GM04504 (cell line): Measurements from ENCODE around the gene STK32B.
"Not testable (repeated sequence)": the region's sequence is repeated elsewhere in the genome, so short reads cannot be mapped to it uniquely, and the experiment has no call there.

Experiments
- DNase-seq: peaks from one replicate; pipeline ENCODE4 v3.0.0-alpha.2; 2012; ENCODE audit warnings: low read depth

The STK32B gene

DNA sequence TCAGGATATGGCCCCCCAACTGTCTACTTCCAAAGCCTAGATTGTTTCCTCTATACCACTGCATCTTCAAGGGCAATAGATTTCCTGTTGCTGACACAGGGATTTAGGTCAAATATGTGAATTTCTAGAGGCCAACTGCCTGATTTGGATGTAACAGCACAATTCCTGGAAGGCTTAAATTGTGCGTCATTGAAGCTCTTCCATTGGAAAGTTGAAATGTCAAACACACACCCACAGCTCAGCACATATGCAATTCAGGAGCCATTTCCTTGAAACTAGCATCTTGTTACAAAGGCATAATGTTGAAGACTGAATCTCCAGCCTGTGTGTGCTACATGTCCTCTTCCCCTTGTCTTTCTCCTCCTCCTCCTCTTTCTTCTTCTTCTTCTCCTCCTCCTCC is 158.6 kb downstream of the STK32B start:
- DNase-seq = no peak

DNA sequence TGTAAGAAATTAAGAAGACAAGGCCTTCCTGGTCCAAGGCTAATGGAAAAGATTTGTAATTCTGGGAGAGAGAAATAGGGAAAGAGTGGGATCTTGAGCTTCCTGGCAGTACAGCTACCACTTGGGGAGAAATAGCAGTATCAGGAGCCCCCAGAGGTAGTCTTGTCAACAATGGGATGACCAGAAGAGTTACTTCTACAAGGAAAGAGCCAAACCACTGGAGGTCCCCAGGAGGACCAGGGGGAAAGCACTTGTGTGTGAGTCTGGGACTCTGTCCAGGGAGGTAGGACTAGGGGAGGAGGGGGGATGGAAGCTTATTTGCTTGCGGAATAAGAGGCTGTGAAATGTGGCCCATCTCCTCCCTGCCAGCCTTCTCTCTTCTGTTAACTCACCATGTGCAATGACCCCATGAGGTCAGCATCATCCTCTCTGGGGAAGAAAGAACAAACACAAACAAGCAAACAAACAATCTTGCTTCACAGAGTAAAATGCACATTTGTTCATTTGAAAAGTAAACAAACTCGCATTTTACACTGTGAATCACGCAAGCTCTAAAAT is 160.1 kb downstream of the STK32B start:
- no peak for DNase-seq

DNA sequence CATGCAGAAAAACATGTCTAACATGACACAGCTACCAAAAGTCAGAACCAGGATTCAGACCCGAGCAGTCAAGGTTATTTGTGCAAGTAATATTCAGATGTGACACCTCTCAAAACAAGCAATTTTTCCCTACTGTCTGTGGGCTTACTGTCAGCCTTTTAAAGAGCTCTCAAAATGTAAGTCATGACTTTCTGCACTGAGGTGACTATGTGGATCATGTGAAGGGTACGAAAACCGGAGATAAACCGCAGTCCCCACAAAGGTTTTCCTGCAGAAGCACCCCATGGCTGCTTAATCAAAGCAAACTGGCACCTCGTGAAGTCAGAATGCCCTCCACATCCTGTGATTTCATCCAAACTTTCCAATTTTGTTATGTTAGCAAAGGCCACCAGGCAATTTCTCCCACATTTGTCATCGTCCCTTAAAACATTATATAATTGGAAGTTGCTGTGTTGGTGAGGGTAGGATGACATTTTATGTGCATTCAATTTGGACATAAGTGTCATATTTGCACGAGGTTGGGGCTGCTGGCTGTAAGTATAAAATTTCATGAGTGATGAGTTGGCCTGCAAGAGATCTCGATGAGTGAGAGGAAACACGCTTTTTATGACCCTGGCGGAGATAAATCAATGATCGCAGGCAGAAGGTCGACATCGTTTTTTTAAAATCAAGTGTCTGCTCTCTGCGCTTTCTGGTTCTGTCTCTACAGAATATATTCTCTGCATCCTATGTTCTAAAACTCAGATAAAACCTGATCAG is 161.2 kb downstream of the STK32B start:
- DNase-seq = no peak

DNA sequence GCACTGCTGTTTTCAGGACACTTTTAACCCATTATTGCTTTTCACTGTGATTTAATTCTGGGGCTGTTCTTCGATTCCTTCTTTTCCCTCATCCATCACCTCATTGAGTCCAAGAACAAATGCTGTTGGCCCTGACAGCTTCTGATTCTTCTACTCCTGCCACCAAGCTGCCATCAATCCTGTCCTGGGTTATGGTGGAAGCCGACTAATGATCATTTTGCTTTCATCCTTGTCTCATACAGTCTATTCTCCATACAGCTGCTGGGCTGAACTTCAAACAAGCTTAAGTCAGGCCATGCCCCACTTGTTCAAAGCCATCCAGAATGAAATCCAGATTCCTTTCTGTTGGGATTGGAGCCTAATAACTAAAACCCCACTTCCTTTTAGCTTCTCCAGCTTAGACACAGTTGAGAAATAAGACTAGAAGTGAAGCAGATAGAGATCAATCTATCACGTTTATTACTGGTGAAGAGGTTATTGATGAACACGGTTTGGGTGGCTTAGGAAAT is 161.9 kb downstream of the STK32B start:
- DNase-seq = no peak

DNA sequence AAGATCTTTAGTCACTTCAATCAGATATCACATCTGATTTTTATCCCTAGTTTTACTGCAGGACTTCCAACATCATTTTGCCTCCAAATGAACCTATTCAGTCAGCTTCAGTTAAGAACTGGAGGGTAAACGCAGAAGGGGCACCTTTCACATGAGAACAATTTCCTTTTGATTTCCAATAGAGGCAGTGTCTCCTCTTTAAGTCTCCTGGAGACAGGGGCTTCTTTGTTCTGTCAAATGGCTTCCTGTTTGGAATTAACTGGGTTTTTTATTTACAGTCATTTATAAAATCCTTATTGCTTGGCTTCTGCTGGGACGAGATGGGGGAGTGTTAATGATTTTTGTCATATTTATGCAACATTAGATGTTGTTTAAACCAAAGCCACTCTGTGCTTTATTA is 164.0 kb downstream of the STK32B start:
- no peak for DNase-seq

DNA sequence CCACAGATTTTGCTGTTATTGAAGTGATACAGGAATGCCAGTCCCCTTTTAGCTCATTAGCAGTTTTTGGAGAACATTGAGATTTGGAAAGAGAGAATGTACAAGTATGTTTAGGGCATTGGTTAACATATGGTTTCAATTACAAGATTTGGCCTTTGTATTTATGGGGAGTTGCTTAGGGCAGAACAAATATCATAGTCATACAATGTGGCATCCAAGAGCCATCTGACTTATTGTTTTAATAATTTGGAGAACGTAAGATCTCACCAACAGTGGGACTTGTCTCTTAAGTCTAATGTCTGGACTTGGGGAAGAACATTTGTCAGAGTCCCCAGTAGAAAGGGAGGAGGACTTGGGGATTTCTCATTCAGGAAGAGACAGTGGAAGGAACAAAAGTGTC is 166.1 kb downstream of the STK32B start:
- DNase-seq = no peak

DNA sequence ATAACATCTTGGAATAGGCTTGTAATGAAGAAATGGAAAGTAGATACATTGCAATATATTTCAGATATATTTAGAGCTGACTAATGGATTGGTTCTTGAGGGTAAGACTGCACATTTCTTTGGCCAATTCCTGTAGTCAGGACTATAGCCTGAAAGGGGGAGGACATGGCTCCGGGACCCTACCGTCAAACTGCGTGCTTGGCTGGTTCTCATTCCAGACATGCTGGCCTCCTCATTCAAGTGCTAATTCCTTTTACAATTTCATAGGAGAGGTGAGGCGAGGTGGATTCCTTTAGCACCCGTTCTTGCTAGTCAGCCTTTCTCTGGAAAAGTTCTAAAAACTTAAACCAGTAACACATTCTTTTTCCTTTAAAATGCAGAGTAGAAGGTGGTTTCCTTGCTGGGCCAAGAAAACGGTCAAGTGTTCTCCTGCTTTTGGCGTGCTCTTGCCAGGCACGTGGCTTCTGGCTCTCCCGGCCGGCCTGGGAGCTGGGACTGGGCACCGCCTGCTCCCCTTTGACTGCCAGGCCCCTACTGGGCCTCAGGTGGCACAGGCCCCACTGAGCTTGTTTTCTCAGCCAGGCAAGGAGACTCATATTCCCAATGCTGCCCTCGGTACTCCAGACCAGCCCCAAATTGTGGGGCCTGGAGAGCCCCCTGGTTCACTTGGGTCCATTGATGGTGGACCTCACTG is 167.2 kb downstream of the STK32B start:
- DNase-seq = no peak

DNA sequence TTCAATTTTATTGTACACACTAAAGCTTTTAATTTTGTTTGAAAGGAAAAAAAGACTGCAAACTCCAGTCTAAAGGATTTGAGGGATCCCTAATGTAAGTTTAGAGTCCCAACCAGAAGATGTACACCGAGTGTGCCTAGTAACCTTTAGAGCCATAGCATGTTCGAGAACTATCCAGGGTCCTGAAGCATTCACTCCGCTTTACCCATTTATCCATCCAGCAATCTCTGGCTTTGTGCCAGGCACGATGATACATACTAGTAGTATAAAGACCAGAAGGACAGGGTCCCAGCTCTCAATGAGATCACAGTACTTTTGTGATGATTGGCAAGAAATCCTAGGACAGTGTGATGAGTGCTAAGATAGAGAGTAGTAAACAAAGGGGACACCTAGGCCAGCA is 168.7 kb downstream of the STK32B start:
- DNase-seq = no peak

DNA sequence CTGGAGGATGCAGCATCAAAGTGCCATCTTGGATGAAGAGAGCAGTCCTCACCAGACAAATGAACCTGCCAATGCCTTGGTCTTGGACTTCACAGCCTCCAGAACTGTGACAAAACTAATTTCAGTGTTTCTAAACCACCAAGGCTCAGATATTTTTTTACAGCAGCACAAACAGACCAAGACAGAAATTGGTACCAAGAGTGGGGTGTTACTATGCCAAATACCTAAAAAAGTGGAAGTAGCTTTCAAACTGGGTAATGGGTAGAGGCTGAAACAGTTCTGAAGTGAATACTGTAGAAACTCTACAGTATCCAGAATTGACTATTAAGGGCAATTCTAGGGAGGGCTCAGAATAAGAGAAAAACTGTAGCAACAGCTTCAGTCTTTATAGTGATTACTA is 170.8 kb downstream of the STK32B start:
- no peak for DNase-seq

DNA sequence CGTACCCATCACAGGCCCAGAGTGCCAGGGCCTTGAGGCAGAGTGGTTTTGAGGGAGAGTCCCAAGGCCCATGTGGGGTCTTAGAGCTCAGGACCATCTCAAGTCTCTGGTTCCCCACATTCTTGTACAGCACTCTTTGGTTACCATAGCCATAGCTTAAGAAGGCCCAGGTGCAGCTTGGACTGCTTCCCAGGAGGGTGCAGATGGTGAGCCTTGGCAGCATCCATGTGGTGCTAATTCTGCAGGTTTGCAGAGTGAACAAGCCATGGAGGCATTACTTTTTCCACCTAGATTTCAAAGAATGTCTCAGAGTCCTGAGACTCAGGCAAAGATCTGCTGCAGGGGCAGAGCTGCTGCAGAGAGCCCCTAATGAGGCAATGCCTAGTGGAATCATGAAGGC is 171.7 kb downstream of the STK32B start:
- no peak for DNase-seq

DNA sequence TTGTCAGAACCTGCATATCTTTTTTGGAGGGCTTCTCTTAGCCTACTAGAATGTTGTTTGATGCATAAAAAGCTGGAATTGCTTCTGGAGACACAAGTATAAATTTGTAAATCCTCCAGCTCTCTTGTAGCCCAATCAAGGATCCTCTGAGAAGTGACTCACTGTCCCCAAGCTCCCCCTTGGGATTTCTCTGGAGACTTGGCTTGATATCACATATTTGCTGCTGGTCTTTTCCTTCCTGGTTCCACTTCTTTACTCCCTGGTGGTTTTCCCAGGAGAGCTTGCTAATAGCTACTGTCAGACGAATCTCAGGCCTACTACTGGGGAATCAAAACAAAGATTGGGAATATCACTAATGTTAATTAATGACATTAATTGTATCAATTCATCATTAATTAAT is 173.1 kb downstream of the STK32B start:
- DNase-seq = no peak

DNA sequence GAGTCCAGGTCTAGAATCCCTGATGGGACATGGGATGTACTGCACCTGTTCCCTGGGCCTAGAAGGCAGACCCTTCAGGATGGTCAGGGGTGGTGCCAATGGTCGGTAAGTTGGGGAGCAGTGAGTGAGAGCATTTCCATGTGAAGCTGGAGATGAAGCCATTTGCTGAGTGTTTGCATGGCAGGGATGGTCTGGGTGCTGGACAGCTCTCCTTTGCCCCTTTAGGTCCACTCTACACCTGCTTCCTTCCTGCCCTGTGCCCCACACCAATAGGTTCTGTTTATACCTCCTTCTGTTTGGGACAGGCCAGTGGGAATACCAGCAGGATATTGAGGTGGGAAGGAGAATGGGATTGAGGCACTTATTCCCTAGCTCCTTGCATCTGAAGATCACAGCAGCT is 181.3 kb downstream of the STK32B start:
- DNase-seq = no peak

DNA sequence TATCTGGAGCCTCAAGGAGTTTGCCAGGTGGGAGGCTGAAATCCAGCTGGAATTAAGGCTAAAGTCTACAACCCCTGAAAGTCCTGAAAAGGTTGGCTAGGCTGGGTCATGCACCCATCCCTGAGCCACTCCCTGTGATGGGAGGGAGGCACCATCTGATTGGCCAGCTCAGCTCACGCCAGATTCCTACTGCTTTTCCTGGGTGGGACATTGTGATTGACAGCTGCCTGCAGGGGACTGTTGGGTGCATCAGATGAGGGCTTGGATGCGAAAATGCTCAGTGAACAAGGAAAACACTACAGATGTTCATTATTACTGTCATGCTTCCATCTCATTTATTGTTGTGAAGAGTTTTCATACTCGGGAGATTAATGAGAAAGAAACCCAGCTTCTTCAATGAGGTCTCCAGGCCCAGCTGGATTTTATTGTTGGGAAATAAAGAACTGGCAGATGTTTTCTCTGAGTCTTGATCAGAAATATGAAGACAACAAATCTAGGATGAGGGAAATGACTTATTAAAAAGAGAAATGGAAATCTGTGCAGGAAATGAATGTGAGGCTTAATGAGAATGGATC is 185.9 kb downstream of the STK32B start:
- DNase-seq = no peak

DNA sequence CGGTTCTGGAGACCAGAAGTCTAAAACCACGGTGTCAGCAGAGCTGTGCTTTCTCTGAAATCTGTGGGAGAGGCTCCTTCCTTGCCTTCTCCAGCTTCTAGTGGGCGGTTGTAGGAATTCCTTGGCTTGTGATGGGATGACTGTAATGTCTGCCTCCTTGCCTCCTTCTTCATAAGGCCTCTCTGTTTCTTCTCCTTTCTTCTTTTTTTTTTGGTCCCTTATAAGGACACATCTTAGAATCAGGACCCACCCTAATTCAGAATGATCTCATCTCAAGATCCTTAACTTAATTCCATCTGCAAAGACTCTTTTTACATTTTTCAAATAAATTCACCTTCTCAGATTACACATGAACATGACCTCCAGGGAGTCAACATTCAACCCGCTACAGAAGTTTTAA is 186.9 kb downstream of the STK32B start:
- DNase-seq = no peak

DNA sequence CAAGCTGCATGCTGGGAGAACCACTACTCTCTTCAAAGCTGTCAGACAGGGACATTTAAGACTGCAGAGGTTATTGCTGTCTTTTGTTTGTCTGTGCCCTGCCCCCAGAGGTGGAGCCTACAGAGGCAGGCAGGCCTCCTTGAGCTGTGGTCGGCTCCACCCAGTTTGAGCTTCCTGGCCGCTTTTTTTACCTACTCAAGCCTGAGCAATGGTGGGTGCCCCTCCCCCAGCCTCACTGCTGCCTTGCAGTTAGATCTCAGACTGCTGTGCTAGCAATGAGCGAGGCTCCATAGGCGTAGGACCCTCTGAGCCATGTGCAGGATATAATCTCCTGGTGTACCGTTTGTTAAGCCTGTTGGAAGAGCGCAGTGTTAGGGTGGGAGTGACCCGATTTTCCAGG is 195.8 kb downstream of the STK32B start:
- DNase-seq = not testable (repeated sequence)

DNA sequence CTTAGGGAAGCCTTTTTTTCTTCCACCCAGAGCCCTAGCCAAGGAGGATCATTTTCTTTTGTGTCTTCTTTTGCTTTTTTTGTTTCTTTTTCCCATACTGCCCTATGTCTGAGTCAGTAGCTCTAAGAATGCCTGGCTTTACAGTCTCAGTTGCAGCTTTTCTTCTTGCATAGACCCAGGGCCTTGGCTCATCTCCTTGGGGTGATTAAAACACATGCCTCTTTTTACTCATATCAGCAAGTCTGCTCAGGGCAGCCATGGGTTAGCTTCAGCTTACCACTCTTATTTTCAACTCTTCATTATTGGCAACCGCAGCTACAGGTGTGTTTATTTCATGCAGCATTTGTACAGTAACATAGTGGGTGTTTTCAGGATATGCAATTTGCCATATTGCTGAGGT is 196.5 kb downstream of the STK32B start:
- no peak for DNase-seq

DNA sequence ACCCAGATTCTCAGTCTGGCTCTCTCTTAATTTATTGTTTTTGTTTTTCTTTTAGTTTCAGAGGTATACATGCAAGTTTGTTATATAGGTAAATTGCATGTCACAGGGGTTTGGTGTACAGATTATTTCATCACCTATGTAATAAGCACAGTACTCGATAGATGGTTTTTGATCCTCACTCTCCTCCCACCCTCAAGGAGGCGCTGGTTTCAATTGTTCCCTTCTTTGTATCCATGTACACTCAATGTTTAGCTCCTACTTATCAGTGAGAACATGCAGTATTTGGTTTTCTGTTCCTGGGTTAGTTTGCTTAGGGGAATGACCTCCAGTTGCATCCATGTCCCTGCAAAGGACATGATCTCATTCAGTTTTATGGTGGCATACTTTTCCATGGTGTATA is 198.4 kb downstream of the STK32B start:
- no peak for DNase-seq

DNA sequence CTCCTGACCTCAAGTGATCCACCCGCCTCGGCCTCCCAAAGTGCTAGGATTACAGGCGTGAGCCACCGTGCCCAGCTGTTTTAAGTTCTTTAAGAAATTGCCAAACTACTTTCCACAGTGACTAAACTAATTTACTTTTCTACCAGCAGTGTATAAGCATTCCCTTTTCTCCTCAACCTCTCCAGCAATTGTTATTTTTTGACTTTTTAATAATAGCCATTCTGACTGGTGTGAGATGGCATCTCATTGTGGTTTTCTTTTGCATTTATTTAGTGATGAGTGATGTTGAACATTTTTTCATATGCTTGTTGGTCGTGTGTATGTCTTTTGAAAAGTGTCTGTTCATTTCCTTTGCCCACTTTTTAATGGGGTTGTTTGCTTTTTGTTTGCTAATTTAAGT is 199.3 kb downstream of the STK32B start:
- not testable (repeated sequence) for DNase-seq

DNA sequence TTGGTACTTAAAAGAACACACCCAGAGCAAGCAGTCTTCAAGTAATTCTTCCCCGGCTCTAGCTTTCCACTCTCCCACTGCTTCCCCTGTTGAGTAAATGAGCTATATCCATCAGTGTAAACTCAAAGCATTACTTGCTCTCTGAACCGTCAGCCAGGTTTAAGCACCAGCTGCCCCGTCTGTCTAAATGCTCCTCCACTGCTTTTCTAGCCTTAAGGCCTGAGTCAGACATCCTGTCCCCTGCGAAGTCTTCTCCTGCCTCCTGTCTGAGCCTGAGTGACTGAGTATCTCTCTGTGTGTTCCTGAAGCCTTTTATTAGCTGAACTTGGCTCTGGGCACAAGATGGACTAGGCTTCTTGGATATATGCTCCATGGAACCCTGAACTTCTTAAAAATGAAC is 205.1 kb downstream of the STK32B start:
- DNase-seq = no peak

DNA sequence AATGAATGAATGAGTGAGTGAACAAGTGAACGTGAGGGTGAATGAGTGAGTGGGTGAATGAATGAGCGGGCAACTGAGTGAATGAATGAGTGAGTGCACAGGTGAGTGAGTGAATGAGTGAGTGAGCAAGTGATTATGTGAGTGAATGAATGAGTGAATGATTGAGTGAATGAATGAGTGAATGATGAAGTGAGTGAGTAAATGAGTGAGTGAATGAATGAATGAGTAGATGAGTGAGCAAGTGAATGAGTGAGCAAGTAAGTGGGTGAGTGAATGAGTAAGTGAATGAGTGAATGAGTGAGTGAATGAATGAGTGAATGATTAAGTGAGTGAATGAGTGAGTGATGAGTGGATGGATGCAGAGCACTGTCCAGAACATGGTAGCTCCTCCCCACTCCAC is 205.8 kb downstream of the STK32B start:
- DNase-seq = no peak

DNA sequence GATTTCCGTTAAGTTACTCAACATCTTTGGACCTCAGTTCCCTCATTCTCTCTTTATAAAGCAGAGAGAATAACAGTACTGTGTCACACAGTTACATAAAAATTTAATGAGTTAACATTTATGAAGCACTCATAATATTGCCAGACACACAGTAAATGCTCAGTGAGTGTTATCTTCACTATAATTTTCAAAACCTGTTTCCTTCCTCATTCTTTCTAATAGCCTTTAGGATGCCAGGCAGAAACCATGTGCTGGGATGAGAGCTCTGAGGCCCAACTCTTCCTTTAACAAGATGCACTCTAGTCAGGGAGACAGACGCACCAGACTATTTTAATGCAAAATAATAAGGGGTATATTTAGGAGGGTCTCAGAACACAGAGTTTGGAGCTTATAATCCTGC is 208.2 kb downstream of the STK32B start:
- DNase-seq = no peak

DNA sequence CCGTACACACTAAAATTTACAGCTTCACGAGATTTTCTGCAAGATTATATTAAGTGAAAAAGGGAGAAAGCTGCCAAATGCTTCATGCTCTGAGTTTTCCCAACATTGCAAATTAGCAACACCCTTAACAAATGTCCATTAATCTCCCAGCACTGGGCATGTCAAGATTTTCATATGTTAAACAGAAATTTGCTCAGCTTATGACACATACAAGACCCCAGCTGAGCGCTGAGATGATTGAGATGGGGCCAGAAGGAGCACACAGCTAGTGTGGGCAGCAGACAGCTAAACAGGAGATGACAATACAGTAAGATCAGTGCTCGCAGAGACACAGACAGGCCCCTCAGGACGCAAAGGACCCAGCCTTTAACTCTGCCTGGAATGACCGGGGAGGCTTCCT is 208.8 kb downstream of the STK32B start:
- DNase-seq = no peak

DNA sequence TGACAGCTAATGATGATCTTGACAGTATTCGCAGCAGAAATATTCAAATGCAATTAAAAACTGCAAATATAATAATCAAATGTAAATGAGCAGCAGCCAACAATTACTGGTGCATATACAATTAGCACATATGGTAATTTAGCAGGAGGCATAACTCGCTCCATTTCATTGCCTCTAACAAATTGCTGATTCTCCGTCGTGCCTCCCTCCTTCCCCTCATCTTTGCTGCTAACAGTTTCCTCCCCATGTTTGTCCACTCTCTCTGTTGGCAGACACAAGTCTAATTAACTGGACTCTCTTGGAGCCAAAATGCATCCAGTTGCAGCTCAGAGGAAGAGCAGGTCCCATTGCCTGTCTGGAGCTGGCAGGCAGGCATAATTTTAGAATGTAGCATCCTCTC is 210.6 kb downstream of the STK32B start:
- DNase-seq = no peak
